Activated CD4-positive, alpha-beta T cell treated with anti-CD3 and anti-CD28 coated beads, Interleukin-2, amount 10 ng/mL, durations not matched to agents 24 days and 14 days (primary cell): ENCODE data around the gene CSE1L. TPM values are rescaled to one million over a fixed set of nuclear protein-coding genes. Genes with fewer than 3 reads are reported as not detected.
A peak's percentile ranks its signal among the peaks of the same experiment; 100 is the strongest.
"Not testable (repeated sequence)": the region's sequence is repeated elsewhere in the genome, so short reads cannot be mapped to it uniquely, and the experiment has no call there.

Experiments used
- DNase-seq: peaks from one replicate; pipeline ENCODE4 v3.0.0; 2022
- H3K27ac Mint-ChIP-seq: one replicate; pipeline ENCODE4 v1.8.0; 2022; ENCODE audit warnings: mild to moderate bottlenecking, mixed read lengths
- H3K27me3 Mint-ChIP-seq: one replicate; pipeline ENCODE4 v1.8.0; 2022; ENCODE audit warnings: mixed read lengths
- H3K36me3 Mint-ChIP-seq: one replicate; pipeline ENCODE4 v1.8.0; 2022; ENCODE audit warnings: low read depth, mild to moderate bottlenecking, mixed read lengths
- H3K4me1 Mint-ChIP-seq: one replicate; pipeline ENCODE4 v1.8.0; 2021; ENCODE audit warnings: mixed read lengths
- H3K4me3 Mint-ChIP-seq: one replicate; pipeline ENCODE4 v1.8.0; 2022; ENCODE audit warnings: mild to moderate bottlenecking, moderate library complexity, mixed read lengths
- H3K9me3 Mint-ChIP-seq: one replicate; pipeline ENCODE4 v1.8.0; 2021; ENCODE audit warnings: mixed read lengths
- intact Hi-C: fragments of 100-400 bp; cut with micrococcal nuclease; formaldehyde crosslinking; loops from one replicate; pipeline ENCODE4 v1.15.1; 2023
- total RNA-seq: library from RNA; stranded (reverse); gene quantifications from 2 replicates; pipeline ENCODE4 v1.2.3, GENCODE V29; 2022

CSE1L gene
- total RNA-seq, 1 donor from 2014 or later, result 136 TPM

DNA sequence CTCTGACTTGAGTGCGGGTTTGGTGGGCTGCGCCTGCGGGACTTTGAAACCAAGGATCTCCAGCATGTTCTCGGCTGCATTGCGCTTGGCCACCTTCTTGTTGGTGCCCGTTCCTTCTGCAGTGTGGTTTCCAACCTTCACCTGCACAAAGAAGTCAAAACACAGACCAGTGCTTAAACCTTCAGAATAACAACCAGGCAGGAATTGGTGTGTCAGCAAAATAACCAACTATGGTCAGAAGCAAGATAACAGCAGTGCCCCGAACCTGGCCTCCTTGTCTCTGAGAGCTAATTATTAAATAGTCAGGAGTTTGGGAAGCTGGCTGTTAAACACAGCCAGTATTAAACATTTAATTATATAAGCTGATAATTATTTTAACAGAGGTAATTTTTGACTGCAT, 73.9 kb downstream of the CSE1L start:
- Mint-ChIP-seq H3K27ac (no peak overlapping the region), H3K27me3 (no peaks in the 10 kb centered on the region), H3K4me3 (no peak overlapping the region), H3K4me1 (no peaks in the 10 kb centered on the region), H3K9me3 (no peaks in the 10 kb centered on the region), H3K36me3 (peaks cover 74% of the 10 kb centered on the region)
- intact Hi-C loops, result no loop called here
- no peak for DNase-seq

DNA sequence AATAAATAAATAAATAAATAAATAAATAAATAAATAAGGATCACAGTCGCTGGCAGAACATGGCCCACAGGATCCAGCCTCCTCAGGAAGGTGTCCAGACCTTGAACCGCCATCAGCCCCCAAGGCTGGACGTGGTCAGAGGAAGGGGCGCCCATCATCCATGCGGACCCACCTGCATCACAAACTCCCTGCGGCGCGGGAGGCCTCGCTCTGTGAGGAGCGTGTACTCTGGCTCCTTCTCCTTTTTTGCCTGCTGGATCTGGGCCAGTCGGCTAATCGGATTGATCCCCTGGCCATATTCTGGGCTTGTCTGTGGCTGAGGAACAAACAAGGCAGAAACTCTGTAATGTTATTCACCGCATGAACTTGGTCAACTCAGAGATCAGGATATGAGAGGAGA, 76.8 kb downstream of the CSE1L start:
- H3K4me1 Mint-ChIP-seq, result peaks cover 3% of the 10 kb centered on the region
- intact Hi-C loops, result no loop called here
- no peak overlapping the region for H3K4me3 Mint-ChIP-seq
- H3K27ac Mint-ChIP-seq, result no peak overlapping the region
- no peaks in the 10 kb centered on the region for H3K9me3 Mint-ChIP-seq
- no peak for DNase-seq
- no peaks in the 10 kb centered on the region for H3K27me3 Mint-ChIP-seq
- H3K36me3 Mint-ChIP-seq, result peaks cover 66% of the 10 kb centered on the region

GRCh38 chr20:49123982-49124381, 77.9 kb downstream of the CSE1L start:
- intact Hi-C loops, result no loop called here
- Mint-ChIP-seq H3K4me3 (no peak overlapping the region), H3K9me3 (no peaks in the 10 kb centered on the region), H3K4me1 (peaks cover 3% of the 10 kb centered on the region), H3K27me3 (no peaks in the 10 kb centered on the region), H3K36me3 (peaks cover 61% of the 10 kb centered on the region), H3K27ac (peak overlapping the region; percentile 38)
- no peak for DNase-seq

GRCh38 chr20:49132995-49133478, 86.9 kb downstream of the CSE1L start:
- H3K9me3 Mint-ChIP-seq, result no peaks in the 10 kb centered on the region
- intact Hi-C loops, result loop anchor here (1.0 to 5.0 kb wide), 2 partner anchors 54 to 84 kb away; partner anchors contain the start of gene STAU1
- DNase-seq, result peak; percentile 80
- peak overlapping the region; percentile 2 for H3K27ac Mint-ChIP-seq
- H3K36me3 Mint-ChIP-seq, result peaks cover 39% of the 10 kb centered on the region
- peaks cover 10% of the 10 kb centered on the region for H3K4me1 Mint-ChIP-seq
- H3K4me3 Mint-ChIP-seq, result no peak overlapping the region
- H3K27me3 Mint-ChIP-seq, result no peaks in the 10 kb centered on the region

GRCh38 chr20:49133571-49133970, 87.5 kb downstream of the CSE1L start:
- no peak overlapping the region for H3K4me3 Mint-ChIP-seq
- intact Hi-C loops, result loop anchor here (1.0 to 5.0 kb wide), 2 partner anchors 54 to 84 kb away; partner anchors contain the start of gene STAU1
- no peak for DNase-seq
- H3K36me3 Mint-ChIP-seq, result peaks cover 36% of the 10 kb centered on the region
- H3K27me3 Mint-ChIP-seq, result no peaks in the 10 kb centered on the region
- no peak overlapping the region for H3K27ac Mint-ChIP-seq
- H3K9me3 Mint-ChIP-seq, result no peaks in the 10 kb centered on the region
- H3K4me1 Mint-ChIP-seq, result peaks cover 10% of the 10 kb centered on the region

GRCh38 chr20:49134797-49135196, 88.7 kb downstream of the CSE1L start:
- Mint-ChIP-seq H3K36me3 (peaks cover 36% of the 10 kb centered on the region), H3K27ac (peak overlapping the region; percentile 1), H3K4me1 (peaks cover 10% of the 10 kb centered on the region)
- not testable (repeated sequence) for H3K27me3 Mint-ChIP-seq, DNase-seq, H3K4me3 Mint-ChIP-seq, H3K9me3 Mint-ChIP-seq
- intact Hi-C loops, result loop anchor here (5.0 kb wide), 1 partner anchor 53 kb away; the partner anchor contains the start of gene STAU1

- no peaks in the 10 kb centered on the region for H3K27me3 Mint-ChIP-seq
- H3K9me3 Mint-ChIP-seq, result no peaks in the 10 kb centered on the region
- no peak overlapping the region for H3K4me3 Mint-ChIP-seq
- intact Hi-C loops, result no loop called here
- no peak for DNase-seq
- no peak overlapping the region for H3K27ac Mint-ChIP-seq
- peaks cover 6% of the 10 kb centered on the region for H3K4me1 Mint-ChIP-seq
- peaks cover 30% of the 10 kb centered on the region for H3K36me3 Mint-ChIP-seq
Measured at GRCh38 chr20:49136817-49137571, 90.9 kb downstream of the CSE1L start.

GRCh38 chr20:49138431-49138830, 92.3 kb downstream of the CSE1L start:
- H3K27me3 Mint-ChIP-seq, result no peaks in the 10 kb centered on the region
- intact Hi-C loops, result no loop called here
- H3K4me1 Mint-ChIP-seq, result peaks cover 2% of the 10 kb centered on the region
- no peak for DNase-seq
- H3K4me3 Mint-ChIP-seq, result no peak overlapping the region
- peaks cover 30% of the 10 kb centered on the region for H3K36me3 Mint-ChIP-seq
- H3K27ac Mint-ChIP-seq, result no peak overlapping the region
- H3K9me3 Mint-ChIP-seq, result no peaks in the 10 kb centered on the region

GRCh38 chr20:49140411-49140810, 94.3 kb downstream of the CSE1L start:
- intact Hi-C loops, result no loop called here
- H3K4me3 Mint-ChIP-seq, result no peak overlapping the region

DNA sequence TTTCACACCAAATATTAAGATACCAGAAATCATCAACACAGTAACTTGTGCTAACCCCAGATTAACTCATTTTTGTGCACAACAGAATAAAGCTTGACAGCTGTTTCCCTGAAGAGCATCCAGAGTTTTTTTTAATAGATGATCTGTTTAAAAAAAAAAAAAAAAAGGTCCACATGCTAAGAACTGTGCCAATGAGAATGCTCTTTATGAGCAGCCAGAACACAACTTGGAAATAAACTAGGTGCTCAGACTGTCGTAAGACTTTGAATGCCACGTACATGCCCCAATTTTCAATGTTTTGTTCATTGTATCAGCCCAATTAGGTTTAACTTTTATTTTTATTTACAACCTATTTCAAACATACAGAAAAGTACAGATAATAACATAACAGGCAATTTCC, 94.7 kb downstream of the CSE1L start:
- H3K27me3 Mint-ChIP-seq, result no peaks in the 10 kb centered on the region
- no peak overlapping the region for H3K27ac Mint-ChIP-seq
- no peak overlapping the region for H3K4me3 Mint-ChIP-seq
- peaks cover 9% of the 10 kb centered on the region for H3K4me1 Mint-ChIP-seq
- no peak for DNase-seq
- peaks cover 26% of the 10 kb centered on the region for H3K36me3 Mint-ChIP-seq
- no peaks in the 10 kb centered on the region for H3K9me3 Mint-ChIP-seq
- intact Hi-C loops, result no loop called here

More at GRCh38 chr20:49140411-49140810, 94.3 kb downstream of the CSE1L start:
- Mint-ChIP-seq H3K27ac (no peak overlapping the region), H3K9me3 (no peaks in the 10 kb centered on the region), H3K27me3 (no peaks in the 10 kb centered on the region), H3K36me3 (peaks cover 27% of the 10 kb centered on the region), H3K4me1 (peaks cover 9% of the 10 kb centered on the region)
- no peak for DNase-seq

Other genes starting within 250 kb of the CSE1L start
- gene PREX1, start 218.3 kb upstream of the CSE1L start, total RNA-seq, result 64.3 and 65.5 TPM in 2 replicates
- 28.0 and 30.9 TPM in 2 replicates for gene ARFGEF2, start 124.6 kb upstream of the CSE1L start, total RNA-seq
- gene STAU1, start 142.0 kb downstream of the CSE1L start, total RNA-seq, result 73.5 and 73.7 TPM in 2 replicates
- 56.5 and 56.9 TPM in 2 replicates for gene DDX27, start 173.1 kb downstream of the CSE1L start, total RNA-seq
- 61.2 and 61.5 TPM in 2 replicates for gene ZNFX1, start 231.7 kb downstream of the CSE1L start, total RNA-seq